ENCODE data around the gene ABCA2. TPM values are rescaled to one million over a fixed set of nuclear protein-coding genes. Genes with fewer than 3 reads are reported as not detected.

Gene ABCA2
- total RNA-seq, 2 donors from 2014 or later = 17.8 to 21.9 TPM

GRCh38 chr9:136961279-136962065, 66.6 kb downstream of the ABCA2 start:
- no peaks in the 10 kb centered on the region for H3K36me3 Mint-ChIP-seq
- ATAC-seq = no peak
- no peak overlapping the region for H3K27ac Mint-ChIP-seq
- peaks cover 5% of the 10 kb centered on the region in 2 donors for H3K9me3 Mint-ChIP-seq
- no peak for DNase-seq (ENCODE audit: low spot score in 2 of 2)

DNA sequence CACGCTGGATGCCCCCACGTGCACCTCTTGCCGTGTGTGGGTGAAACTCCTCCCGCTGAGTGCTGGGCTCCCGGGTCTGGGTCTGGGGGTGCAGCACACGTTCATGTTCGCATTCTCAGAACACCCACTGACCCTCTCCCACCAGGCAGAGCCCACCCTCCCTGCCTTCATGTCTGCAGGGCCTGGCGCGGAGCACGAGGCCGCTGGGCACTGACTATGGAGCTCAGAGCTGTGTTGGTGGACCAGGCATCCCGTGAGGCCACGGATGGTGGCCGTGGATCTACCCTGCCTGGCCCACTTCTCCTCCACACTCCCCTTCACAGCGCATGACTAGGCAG, 67.1 kb downstream of the ABCA2 start:
- DNase-seq (ENCODE audit: low spot score in 2 of 2) (no peak), ATAC-seq (no peak)
- H3K27ac Mint-ChIP-seq = no peak overlapping the region
- H3K9me3 Mint-ChIP-seq = peaks cover 9% of the 10 kb centered on the region in 2 donors
- H3K36me3 Mint-ChIP-seq = no peaks in the 10 kb centered on the region

DNA sequence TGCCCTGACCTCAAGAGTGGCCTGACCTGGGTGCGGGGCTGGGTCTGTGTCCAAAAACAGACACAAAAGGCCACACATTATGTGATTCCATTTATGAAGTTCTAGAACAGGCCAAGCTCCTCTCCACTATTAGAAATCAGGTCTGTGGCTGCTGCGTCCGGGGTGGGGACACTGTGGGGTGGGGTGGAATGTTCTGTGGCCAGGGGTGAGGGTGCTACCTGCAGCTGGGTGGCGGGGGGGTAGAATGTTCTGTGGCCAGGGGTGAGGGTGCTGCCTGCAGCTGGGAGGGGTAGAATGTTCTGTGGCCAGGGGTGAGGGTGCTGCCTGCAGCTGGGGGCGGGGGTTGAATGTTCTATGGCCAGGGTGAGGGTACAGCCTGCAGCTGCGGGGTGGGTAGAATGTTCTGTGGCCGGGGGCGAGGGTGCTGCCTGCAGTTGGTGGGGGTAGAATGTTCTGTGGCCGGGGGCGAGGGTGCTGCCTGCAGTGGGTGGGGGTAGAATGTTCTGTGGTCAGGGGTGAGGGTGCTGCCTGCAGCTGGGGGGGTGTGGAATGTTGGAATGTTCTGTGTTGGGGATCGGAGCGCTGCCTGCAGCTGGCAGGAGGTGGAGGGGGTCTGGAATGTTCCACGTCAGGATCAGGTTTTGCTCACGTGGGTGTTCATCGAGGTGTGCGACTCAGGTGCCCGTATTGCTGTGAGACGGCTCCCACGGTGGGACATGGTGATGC, 67.7 kb downstream of the ABCA2 start:
- ATAC-seq = no peak
- DNase-seq (ENCODE audit: low spot score in 2 of 2) = no peak
- Mint-ChIP-seq H3K9me3 (peaks cover 9% of the 10 kb centered on the region in 2 donors), H3K36me3 (no peaks in the 10 kb centered on the region), H3K27ac (no peak overlapping the region)

DNA sequence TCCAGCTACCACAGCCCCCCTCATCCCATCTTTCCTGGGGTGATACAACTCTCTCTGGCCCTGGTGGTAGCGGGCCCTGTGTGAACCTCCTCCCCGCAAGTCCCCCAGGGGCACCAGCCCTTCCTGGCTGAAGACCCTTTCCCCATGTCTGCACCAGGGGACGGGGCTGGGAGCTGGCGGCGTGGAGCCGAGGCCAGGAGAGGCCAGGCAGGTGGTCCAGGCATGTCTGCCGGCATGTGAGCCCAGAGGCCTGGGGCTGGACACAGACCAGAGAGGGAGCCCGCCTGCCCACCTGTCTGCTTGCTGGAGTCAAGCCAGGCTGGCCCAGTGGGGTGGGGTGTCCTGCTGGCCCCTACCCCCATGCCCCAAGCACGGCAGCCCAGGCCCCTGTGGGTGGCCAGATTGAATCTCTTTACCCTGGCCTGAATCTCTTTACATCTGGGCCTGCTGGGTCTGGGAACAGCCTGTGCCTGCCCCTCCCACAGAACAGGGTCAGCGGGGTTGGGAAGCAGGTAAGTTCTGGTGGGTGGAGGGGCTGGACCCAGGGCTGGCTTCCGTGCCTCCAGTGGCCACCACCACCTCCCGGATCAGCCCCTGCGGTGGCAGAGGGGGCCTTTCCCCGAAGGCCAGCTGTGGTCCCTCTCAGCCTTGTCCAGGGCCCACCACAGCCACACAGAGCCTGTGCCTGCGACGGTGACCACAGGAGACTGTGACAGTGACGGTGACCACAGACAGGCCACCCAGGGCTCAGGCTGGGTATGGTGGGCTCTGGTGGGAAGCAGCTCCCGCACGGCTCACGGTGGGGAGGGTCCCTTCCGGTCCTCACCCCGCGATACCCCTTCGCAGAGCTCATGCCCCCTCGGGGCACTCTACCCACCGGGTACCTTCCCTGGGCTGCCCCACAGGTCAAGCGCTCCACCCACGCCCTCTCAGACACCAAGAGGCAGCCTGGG, 68.9 kb downstream of the ABCA2 start:
- H3K9me3 Mint-ChIP-seq = peaks cover 9% of the 10 kb centered on the region in 2 donors
- H3K27ac Mint-ChIP-seq = no peak overlapping the region
- H3K36me3 Mint-ChIP-seq = no peaks in the 10 kb centered on the region
- no peak for ATAC-seq
- no peak for DNase-seq (ENCODE audit: low spot score in 2 of 2)

- no peaks in the 10 kb centered on the region for H3K36me3 Mint-ChIP-seq
- ATAC-seq (no peak), DNase-seq (ENCODE audit: low spot score in 2 of 2) (no peak)
- H3K9me3 Mint-ChIP-seq = peaks cover 9% of the 10 kb centered on the region in 2 donors
- H3K27ac Mint-ChIP-seq = no peak overlapping the region
These were observed 69.6 kb downstream of the ABCA2 start for GRCh38 chr9:136958473-136958872.

GRCh38 chr9:136957901-136958300, 70.1 kb downstream of the ABCA2 start:
- no peak for DNase-seq (ENCODE audit: low spot score in 2 of 2)
- no peaks in the 10 kb centered on the region for H3K36me3 Mint-ChIP-seq
- no peak for ATAC-seq
- H3K27ac Mint-ChIP-seq = no peak overlapping the region
- H3K9me3 Mint-ChIP-seq = peaks cover 9% of the 10 kb centered on the region in 2 donors

- Mint-ChIP-seq H3K9me3 (peaks cover 9% of the 10 kb centered on the region in 2 donors), H3K27ac (no peak overlapping the region), H3K36me3 (no peaks in the 10 kb centered on the region)
- DNase-seq (ENCODE audit: low spot score in 2 of 2) (no peak), ATAC-seq (no peak)
These were observed 70.6 kb downstream of the ABCA2 start for GRCh38 chr9:136957461-136957860.

Other genes with a start within 250 kb of the ABCA2 start
- gene TMEM141, start 236.9 kb downstream of the ABCA2 start, total RNA-seq = 10 to 100 TPM; 31.1 to 46.8 TPM
- 1 to 10 TPM in 1 of 2 donors, under 1 TPM in 1; 0.18 to 1.3 TPM for gene CCDC183, start 231.9 kb downstream of the ABCA2 start, total RNA-seq
- gene RABL6, start 220.3 kb downstream of the ABCA2 start, total RNA-seq = 100 to 1,000 TPM in 1 of 2 donors, 10 to 100 TPM in 1; 79.3 to 101 TPM
- 1 to 10 TPM; 3.7 to 6.7 TPM for gene AJM1, start 185.8 kb downstream of the ABCA2 start, total RNA-seq
- 100 to 1,000 TPM; 129 to 167 TPM for gene PHPT1, start 178.8 kb downstream of the ABCA2 start, total RNA-seq
- gene MAMDC4, start 175.9 kb downstream of the ABCA2 start, total RNA-seq = 10 to 100 TPM; 17.7 to 21.5 TPM
- 100 to 1,000 TPM; 272 to 274 TPM for gene EDF1, start 161.9 kb downstream of the ABCA2 start, total RNA-seq
- 10 to 100 TPM; 53.7 to 56.5 TPM for gene TRAF2, start 141.7 kb downstream of the ABCA2 start, total RNA-seq
- 100 to 1,000 TPM in 1 of 2 donors, 10 to 100 TPM in 1; 66.9 to 107 TPM for gene FBXW5, start 83.5 kb downstream of the ABCA2 start, total RNA-seq
- gene C8G, start 83.0 kb downstream of the ABCA2 start, total RNA-seq = 1 to 10 TPM; 1.5 to 2.5 TPM
- gene LCN12, start 76.0 kb downstream of the ABCA2 start, total RNA-seq = 1 to 10 TPM in 1 of 2 donors, under 1 TPM in 1; 0.64 to 2.0 TPM
- gene PTGDS, start 50.7 kb downstream of the ABCA2 start, total RNA-seq = not detected
- gene LCNL1, start 45.2 kb downstream of the ABCA2 start, total RNA-seq = not detected
- 10 to 100 TPM; 36.7 to 64.5 TPM for gene PAXX, start 35.8 kb downstream of the ABCA2 start, total RNA-seq
- gene CLIC3, start 31.7 kb downstream of the ABCA2 start, total RNA-seq = not detected
- 1 to 10 TPM; 1.4 to 1.6 TPM for gene FUT7, start 3.9 kb upstream of the ABCA2 start, total RNA-seq
- 10 to 100 TPM; 29.4 to 34.2 TPM for gene NPDC1, start 17.9 kb upstream of the ABCA2 start, total RNA-seq
- gene ENTPD2, start 25.8 kb upstream of the ABCA2 start, total RNA-seq = under 1 TPM in 1 of 2 donors, not detected in 1; 0.27 TPM
- gene SAPCD2, start 42.3 kb upstream of the ABCA2 start, total RNA-seq = 10 to 100 TPM in 1 of 2 donors, 1 to 10 TPM in 1; 3.5 to 13.3 TPM
- 10 to 100 TPM in 1 of 2 donors, 1 to 10 TPM in 1; 7.5 to 28.2 TPM for gene UAP1L1, start 49.3 kb upstream of the ABCA2 start, total RNA-seq
- 10 to 100 TPM; 23.8 to 41.4 TPM for gene MAN1B1, start 58.7 kb upstream of the ABCA2 start, total RNA-seq
- 100 to 1,000 TPM; 172 to 236 TPM for gene DPP7, start 86.5 kb upstream of the ABCA2 start, total RNA-seq
- under 1 TPM in 1 of 2 donors, not detected in 1; 0.10 TPM for gene GRIN1, start 110.9 kb upstream of the ABCA2 start, total RNA-seq
- gene LRRC26, start 141.8 kb upstream of the ABCA2 start, total RNA-seq = not detected
- gene TMEM210, start 143.8 kb upstream of the ABCA2 start, total RNA-seq = not detected
- 10 to 100 TPM; 48.1 to 68.3 TPM for gene ANAPC2, start 160.3 kb upstream of the ABCA2 start, total RNA-seq
- gene SSNA1, start 160.4 kb upstream of the ABCA2 start, total RNA-seq = 10 to 100 TPM; 37.1 to 64.0 TPM
- gene TPRN, start 172.5 kb upstream of the ABCA2 start, total RNA-seq = 1 to 10 TPM; 5.7 to 7.3 TPM
- gene TMEM203, start 177.4 kb upstream of the ABCA2 start, total RNA-seq = 10 to 100 TPM; 15.3 to 27.1 TPM
- gene NDOR1, start 177.5 kb upstream of the ABCA2 start, total RNA-seq = 10 to 100 TPM; 31.7 to 48.5 TPM
- 1 to 10 TPM; 3.1 to 9.4 TPM for gene RNF208, start 194.0 kb upstream of the ABCA2 start, total RNA-seq
- under 1 TPM; 0.34 to 0.64 TPM for gene CYSRT1, start 196.9 kb upstream of the ABCA2 start, total RNA-seq
- not detected for gene RNF224, start 199.3 kb upstream of the ABCA2 start, total RNA-seq
- gene SLC34A3, start 202.7 kb upstream of the ABCA2 start, total RNA-seq = under 1 TPM in 1 of 2 donors, not detected in 1; 0.12 TPM
- 100 to 1,000 TPM; 277 to 307 TPM for gene TUBB4B, start 213.1 kb upstream of the ABCA2 start, total RNA-seq
- gene STPG3, start 223.0 kb upstream of the ABCA2 start, total RNA-seq = not detected
- gene NELFB, start 227.1 kb upstream of the ABCA2 start, total RNA-seq = 10 to 100 TPM; 57.6 to 58.4 TPM
- gene TOR4A, start 249.5 kb upstream of the ABCA2 start, total RNA-seq = 1 to 10 TPM; 2.6 to 8.8 TPM